ENCODE measurements around the gene TM2D1. TPM values are rescaled to one million over a fixed set of nuclear protein-coding genes. Genes with fewer than 3 reads are reported as not detected.

The TM2D1 gene
- total RNA-seq, 1 donor from 2014 or later, result 47.8 TPM

GRCh38 chr1:61648983-61649742 is 75.8 kb downstream of the TM2D1 start:
- DNase-seq (no peak), ATAC-seq (no peak)
- TF ChIP-seq CTCF (IDR thresholded peaks at IDR 0.05), result no peak
- intact Hi-C loops (cut with DNase I), result no loop called here
- H3K27me3 ChIP-seq (ENCODE audit: low read depth), result no peaks in the 10 kb centered on the region
- H3K9me3 ChIP-seq, result no peaks in the 10 kb centered on the region
- H3K4me3 ChIP-seq, result no peak overlapping the region
- H3K4me1 ChIP-seq, result no peaks in the 10 kb centered on the region
- H3K27ac ChIP-seq, result no peak overlapping the region
- no peaks in the 10 kb centered on the region for H3K36me3 ChIP-seq

GRCh38 chr1:61647142-61647541 is 77.8 kb downstream of the TM2D1 start:
- no peaks in the 10 kb centered on the region for H3K27me3 ChIP-seq (ENCODE audit: low read depth)
- H3K4me1 ChIP-seq, result no peaks in the 10 kb centered on the region
- no peak overlapping the region for H3K4me3 ChIP-seq
- H3K27ac ChIP-seq, result no peak overlapping the region
- no peak for DNase-seq
- TF ChIP-seq CTCF (IDR thresholded peaks at IDR 0.05), result no peak
- H3K36me3 ChIP-seq, result no peaks in the 10 kb centered on the region
- no peak for ATAC-seq
- H3K9me3 ChIP-seq, result no peaks in the 10 kb centered on the region
- intact Hi-C loops (cut with DNase I), result no loop called here

- intact Hi-C loops (cut with DNase I), result no loop called here
- H3K27ac ChIP-seq, result no peak overlapping the region
- no peak for ATAC-seq
- TF ChIP-seq CTCF (IDR thresholded peaks at IDR 0.05), result no peak
- no peaks in the 10 kb centered on the region for H3K9me3 ChIP-seq
- peaks cover 8% of the 10 kb centered on the region for H3K4me1 ChIP-seq
- no peaks in the 10 kb centered on the region for H3K27me3 ChIP-seq (ENCODE audit: low read depth)
- H3K4me3 ChIP-seq, result no peak overlapping the region
- no peaks in the 10 kb centered on the region for H3K36me3 ChIP-seq
- DNase-seq, result no peak
Measured at GRCh38 chr1:61645476-61645875, 79.5 kb downstream of the TM2D1 start.

- H3K27ac ChIP-seq, result no peak overlapping the region
- DNase-seq, result no peak
- intact Hi-C loops (cut with DNase I), result no loop called here
- no peaks in the 10 kb centered on the region for H3K36me3 ChIP-seq
- H3K4me1 ChIP-seq, result peaks cover 11% of the 10 kb centered on the region
- no peak for TF ChIP-seq CTCF (IDR thresholded peaks at IDR 0.05)
- no peak for ATAC-seq
- H3K4me3 ChIP-seq, result no peak overlapping the region
- no peaks in the 10 kb centered on the region for H3K9me3 ChIP-seq
- H3K27me3 ChIP-seq (ENCODE audit: low read depth), result no peaks in the 10 kb centered on the region
Measured at GRCh38 chr1:61644303-61644702, 80.6 kb downstream of the TM2D1 start.

GRCh38 chr1:61642475-61643232 is 82.3 kb downstream of the TM2D1 start:
- Histone ChIP-seq H3K36me3 (no peaks in the 10 kb centered on the region), H3K27ac (no peak overlapping the region), H3K4me3 (no peak overlapping the region), H3K4me1 (peaks cover 16% of the 10 kb centered on the region), H3K27me3 (ENCODE audit: low read depth) (no peaks in the 10 kb centered on the region), H3K9me3 (no peaks in the 10 kb centered on the region)
- no peak for ATAC-seq
- intact Hi-C loops (cut with DNase I), result no loop called here
- TF ChIP-seq CTCF (IDR thresholded peaks at IDR 0.05), result no peak
- no peak for DNase-seq

Measured in lower lobe of right lung (tissue), 2 donors.